Fibroblast of skin of right biceps (primary cell): ENCODE measurements around the gene PITPNC1.

Source experiments
- DNase-seq: peaks from one replicate; pipeline ENCODE4 v3.0.0-alpha.2; 2013

PITPNC1 gene

GRCh38 chr17:67519801-67520251 lies 142.7 kb downstream of the PITPNC1 start:
- DNase-seq: no peak

GRCh38 chr17:67520252-67520906 lies 143.3 kb downstream of the PITPNC1 start:
- DNase-seq: peak; percentile 61

GRCh38 chr17:67520916-67521774 lies 144.1 kb downstream of the PITPNC1 start:
- DNase-seq: peak; percentile 56

- no peak for DNase-seq
These were observed 144.6 kb downstream of the PITPNC1 start for GRCh38 chr17:67521775-67522069.

GRCh38 chr17:67523101-67523500 lies 146.0 kb downstream of the PITPNC1 start:
- DNase-seq: no peak

GRCh38 chr17:67525239-67526135 lies 148.4 kb downstream of the PITPNC1 start:
- no peak for DNase-seq

- DNase-seq: no peak
These were observed 149.6 kb downstream of the PITPNC1 start for GRCh38 chr17:67526700-67527099.

- peak; percentile 90 for DNase-seq
These were observed 151.8 kb downstream of the PITPNC1 start for GRCh38 chr17:67528751-67529436.

- DNase-seq: no peak
These were observed 154.2 kb downstream of the PITPNC1 start for GRCh38 chr17:67531291-67531690.

GRCh38 chr17:67532326-67532871 lies 155.3 kb downstream of the PITPNC1 start:
- DNase-seq: no peak

- peak; percentile 3 for DNase-seq
These were observed 157.9 kb downstream of the PITPNC1 start for GRCh38 chr17:67534941-67535340.

GRCh38 chr17:67542219-67543114 lies 165.4 kb downstream of the PITPNC1 start:
- no peak for DNase-seq

GRCh38 chr17:67544364-67544955 lies 167.4 kb downstream of the PITPNC1 start:
- DNase-seq: no peak

GRCh38 chr17:67546578-67547527 lies 169.8 kb downstream of the PITPNC1 start:
- DNase-seq: peak; percentile 25

GRCh38 chr17:67548693-67549092 lies 171.6 kb downstream of the PITPNC1 start:
- no peak for DNase-seq

- DNase-seq: no peak
These were observed 172.7 kb downstream of the PITPNC1 start for GRCh38 chr17:67549820-67550219.

GRCh38 chr17:67554634-67555033 lies 177.6 kb downstream of the PITPNC1 start:
- no peak for DNase-seq

- DNase-seq: no peak
These were observed 178.8 kb downstream of the PITPNC1 start for GRCh38 chr17:67555855-67556254.

- no peak for DNase-seq
These were observed 180.2 kb downstream of the PITPNC1 start for GRCh38 chr17:67557052-67557845.
